Stimulated activated CD8-positive, alpha-beta memory T cell treated with anti-CD3 and anti-CD28 coated beads, Interleukin-4, amount 100 ng/mL, for 24 hours (primary cell): ENCODE measurements around the gene RAI1.
"Not testable (repeated sequence)": the region's sequence is repeated elsewhere in the genome, so short reads cannot be mapped to it uniquely, and the experiment has no call there.

Experiments used
- DNase-seq: peaks from one replicate; pipeline ENCODE4 v3.0.0-alpha.2; 2020; ENCODE audit warnings: low read depth

Gene RAI1

GRCh38 chr17:17805575-17805974 is 124.3 kb downstream of the RAI1 start:
- no peak for DNase-seq

- DNase-seq = no peak
These were observed 124.8 kb downstream of the RAI1 start for GRCh38 chr17:17806035-17806434.

GRCh38 chr17:17806611-17807274 is 125.5 kb downstream of the RAI1 start:
- no peak for DNase-seq

GRCh38 chr17:17807440-17807839 is 126.2 kb downstream of the RAI1 start:
- no peak for DNase-seq

DNA sequence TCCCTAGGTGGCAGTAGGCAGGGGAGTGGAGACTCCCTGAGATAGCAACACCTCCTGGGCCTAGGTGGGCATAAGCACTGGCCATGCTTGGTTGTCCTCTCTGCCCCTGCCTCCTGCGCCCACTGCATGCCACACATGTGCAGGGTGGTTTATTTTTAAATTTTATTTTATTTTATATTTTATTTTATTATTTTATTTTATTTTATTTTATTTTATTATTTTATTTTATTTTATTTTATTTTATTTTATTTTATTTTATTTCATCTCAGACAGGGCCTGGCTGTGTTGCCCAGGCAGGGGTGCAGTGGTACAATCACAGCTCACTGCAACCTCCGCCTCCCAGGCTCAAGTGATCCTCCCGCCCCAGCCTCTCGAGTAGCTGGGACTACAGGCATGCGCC is 126.9 kb downstream of the RAI1 start:
- DNase-seq = not testable (repeated sequence)

DNA sequence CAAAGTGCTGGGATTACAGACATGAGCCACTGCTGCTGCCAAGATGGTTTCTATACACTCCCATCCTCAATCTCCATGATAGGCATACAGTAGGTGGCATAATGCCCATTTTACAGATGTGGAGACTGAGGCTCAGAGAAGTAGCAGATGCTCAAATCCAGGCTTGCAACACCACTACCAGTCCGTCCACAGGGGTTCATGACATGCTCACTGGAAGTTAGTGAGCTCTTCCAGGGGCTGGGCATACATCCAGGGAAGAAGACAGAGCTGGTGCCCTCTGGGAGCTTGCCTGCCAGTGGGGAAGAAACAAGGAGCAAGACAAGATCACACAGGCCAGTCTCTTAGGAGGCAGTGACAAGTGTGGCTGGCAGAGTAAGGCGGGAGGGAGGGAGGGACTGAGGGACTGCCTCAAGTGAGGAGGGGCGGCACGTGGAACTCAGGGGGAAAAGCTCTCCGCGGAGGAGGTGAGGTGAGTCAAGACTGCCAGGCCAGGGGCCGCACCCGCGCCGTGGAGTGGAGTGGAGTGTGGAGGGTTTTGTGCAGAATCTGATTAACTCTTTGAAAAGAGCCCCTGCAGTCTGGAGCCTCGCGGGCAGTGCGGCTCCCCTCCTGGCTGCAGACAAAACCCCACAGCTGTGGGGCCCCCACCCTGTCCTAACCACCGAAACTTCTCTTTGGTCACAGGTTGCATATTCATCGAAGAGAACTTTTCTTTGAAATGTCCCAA is 127.6 kb downstream of the RAI1 start:
- no peak for DNase-seq

DNA sequence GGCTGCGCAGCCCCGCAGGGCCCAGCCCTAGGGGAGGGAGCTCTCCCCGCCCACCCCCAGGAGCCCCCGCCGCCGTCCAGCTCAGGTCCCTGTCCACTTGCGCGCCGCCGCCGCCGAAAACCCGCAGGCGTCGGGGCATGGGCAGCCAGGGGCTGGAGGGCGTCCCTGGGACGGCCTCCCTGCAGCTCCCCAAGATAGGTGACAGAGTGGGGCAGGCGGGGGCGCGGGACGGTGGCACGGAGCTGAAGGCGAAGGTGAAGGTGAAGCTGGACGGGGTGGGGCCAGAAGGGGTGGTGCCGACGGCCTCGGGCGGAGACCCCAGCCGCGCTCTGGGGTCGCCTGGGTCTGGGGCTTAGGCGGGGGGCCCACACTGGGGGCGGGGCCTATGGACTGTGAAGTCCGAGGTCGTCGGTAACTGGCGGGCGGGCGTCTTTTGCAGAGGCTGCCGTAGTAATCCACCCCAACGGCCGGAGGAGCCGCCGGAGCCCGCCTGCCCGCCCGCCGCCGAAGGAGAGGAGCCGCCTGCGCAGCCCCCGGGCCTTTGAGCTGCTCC is 128.3 kb downstream of the RAI1 start:
- no peak for DNase-seq

GRCh38 chr17:17810084-17810894 is 129.0 kb downstream of the RAI1 start:
- no peak for DNase-seq

DNA sequence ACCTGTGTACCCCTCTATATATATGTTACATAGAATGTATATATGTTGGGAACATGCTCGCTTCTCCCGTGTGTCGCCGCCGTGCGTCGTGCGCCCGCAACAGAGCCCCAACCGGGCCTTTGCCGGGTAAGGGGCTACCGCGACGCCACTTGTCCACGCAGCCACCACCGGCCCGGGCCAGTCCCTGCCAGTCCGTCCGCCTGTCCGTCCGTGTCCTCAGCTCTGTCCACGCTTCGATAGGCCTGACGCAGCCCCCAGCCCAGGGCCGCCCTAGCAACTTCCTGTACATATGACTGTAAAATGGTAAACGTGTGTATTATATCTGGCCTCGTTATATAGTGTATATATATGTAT is 129.6 kb downstream of the RAI1 start:
- DNase-seq = no peak

GRCh38 chr17:17811381-17812210 is 130.3 kb downstream of the RAI1 start:
- no peak for DNase-seq

DNA sequence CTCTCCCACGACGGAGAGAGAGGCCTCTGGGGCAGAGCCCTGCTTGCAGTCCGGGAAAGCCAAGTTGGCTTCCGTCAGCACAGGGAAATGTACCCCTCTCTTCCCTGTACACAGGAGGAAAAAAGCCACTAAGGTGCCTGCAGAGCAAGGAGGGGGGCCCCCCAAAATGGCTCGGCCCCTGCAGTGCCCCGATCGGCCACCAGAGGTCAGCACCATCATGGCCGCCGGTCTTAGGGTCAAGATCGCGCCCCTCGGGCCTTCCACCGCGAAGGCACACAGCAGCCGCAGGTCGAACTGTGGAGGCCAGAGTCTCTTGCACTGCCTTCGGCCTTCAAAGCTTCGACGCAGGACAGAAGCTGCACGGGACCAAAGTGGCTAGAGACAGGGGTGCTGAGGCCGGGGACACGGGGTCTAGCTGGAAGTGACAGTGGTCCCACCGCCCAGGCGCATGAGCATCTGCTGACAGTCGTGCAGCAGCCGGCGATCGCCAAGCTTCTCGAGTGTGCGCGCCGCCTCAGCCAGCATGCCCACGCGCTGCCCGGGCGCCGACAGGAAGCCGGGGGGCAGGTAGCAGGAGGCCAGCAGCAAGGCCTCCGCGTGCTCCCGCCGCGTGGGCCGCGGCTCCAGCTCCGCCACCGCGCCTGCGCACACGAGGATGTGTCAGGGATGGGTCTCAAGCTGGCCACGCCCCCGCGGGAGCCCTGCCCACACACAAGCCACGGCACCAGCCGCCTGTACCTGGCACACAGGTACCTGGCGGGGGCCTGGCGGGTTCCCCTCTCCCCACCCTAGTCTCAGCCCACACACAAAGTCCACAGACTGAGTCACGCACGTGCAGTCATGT is 131.2 kb downstream of the RAI1 start:
- DNase-seq = peak; percentile 53

DNA sequence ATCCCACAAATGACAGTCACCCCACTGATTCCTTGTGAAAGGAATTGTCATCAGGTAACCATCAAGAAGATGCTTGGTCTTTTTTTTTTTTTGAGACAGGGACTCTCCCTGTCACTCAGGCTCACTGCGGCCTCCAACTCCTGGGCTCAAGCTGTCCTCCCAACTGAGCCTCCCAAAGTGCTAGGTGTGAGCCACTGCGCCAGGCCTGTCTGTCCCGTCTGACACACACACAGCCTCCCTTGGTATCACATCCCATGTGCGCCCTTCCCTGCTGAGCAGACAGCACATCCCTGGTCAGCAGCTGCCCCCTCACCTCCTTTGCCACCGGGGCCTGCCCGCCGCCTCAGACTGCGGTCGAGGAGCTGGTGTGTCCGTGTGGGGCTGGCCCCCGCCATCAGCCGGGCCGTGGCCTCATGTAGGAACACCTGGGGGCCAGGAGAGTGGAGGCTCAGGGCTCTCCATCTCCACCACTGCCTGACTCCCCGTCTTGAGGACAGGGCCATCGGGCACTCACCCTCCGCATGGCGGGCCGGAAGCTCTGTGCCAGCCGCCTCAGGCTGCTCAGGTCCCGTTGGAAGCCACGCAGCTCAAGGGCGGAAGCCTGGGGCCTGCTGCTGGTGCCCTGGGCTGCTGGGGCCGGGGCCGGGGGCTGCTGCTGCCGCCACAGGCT is 131.9 kb downstream of the RAI1 start:
- no peak for DNase-seq

DNA sequence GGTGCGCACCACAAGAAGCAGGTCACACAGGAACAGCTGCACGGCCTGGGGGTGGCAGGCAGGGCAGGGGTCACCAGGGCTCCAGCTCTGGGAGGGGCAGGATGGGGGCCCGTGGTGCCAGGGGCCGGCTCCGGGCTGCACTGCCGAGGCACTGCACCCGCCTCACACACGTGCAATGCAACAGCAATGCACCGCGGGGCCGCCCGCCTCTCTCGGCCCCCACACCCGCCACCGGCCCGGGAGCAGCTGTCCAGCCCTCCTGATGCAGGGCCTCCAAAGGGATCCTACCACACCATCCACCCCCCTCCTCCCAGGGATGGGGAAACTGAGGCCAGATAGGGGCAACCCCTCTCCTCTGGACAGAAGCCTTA is 132.5 kb downstream of the RAI1 start:
- no peak for DNase-seq

DNA sequence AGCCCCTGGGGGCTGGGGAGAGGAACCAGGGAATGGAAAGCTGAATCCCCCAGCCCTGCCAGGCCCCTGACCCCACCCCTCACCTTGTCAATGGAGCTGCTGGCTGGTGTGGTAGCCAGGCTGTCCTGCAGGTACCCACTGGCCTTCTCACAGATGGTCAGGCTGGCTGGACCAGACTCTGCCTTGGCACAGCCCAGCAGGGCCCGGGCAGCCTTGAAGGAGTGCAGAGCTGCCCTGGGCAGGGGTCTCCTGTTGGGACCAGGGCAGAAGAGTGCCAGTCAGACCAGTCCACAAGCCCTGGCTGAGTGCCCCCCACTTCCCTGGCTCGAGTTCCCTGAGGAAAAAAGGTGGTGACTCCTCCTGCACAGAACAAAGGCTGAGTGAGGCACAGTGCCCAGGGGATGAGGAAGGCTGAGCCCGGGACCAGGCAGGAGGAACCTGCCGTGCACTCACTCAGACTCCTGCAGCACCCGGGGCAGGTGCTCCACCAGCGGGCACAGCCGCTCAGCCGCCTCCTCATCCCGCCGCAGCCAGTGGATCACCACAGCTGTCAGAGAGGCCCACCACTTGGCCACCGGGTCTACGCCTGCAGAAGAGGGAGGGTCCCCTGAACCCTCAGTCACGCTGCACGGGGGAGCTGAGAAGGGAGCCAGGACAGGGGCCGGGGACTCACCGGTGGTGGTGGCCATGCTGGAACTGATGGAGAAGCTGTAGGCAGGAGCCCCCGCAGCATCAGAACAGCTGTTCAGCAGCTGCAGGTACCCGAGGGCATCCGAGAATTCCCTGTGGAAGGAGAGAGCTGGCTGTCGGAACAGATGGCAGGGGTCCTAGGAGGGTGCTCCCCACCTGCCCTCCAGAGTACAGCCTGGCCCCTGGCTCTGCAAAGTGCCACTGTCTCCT is 133.2 kb downstream of the RAI1 start:
- no peak for DNase-seq

- no peak for DNase-seq
These were observed 133.8 kb downstream of the RAI1 start for GRCh38 chr17:17815062-17815406.

DNA sequence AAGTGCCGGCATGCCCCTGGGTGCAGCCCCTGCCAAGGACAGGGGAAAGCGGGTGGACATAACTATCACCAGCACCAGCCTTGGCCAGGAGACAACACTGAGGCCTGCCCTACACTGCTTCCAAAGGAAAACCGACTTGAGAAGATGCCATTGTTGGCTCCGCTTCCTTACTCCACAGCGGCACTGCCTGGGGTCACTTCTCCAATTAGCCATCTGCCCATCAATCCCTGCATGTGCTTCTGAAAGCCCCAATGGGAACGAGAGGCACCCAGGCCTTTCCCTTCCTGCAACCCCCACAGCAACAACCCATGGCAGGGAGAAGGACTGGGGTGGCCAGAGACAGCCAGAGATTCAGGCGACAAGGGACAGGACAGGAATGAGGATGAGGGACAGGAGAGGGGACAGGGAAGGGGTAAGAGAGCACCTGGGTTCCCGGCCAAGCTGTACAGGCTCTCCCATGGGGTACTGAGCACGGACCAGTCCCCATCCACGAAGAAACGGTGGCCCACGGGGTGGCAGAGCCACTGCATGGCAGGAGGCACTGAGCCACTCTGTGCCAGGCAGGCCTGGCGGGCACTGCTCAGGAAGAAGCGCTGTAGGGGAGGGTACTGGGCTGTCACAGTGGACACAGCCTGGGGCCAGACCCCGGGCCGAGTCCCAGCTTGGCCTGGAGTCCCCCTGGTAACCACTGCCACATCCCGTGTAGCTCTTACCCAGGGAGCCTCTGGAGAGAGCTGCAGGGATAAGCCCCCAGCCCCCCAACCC is 134.4 kb downstream of the RAI1 start:
- no peak for DNase-seq

DNA sequence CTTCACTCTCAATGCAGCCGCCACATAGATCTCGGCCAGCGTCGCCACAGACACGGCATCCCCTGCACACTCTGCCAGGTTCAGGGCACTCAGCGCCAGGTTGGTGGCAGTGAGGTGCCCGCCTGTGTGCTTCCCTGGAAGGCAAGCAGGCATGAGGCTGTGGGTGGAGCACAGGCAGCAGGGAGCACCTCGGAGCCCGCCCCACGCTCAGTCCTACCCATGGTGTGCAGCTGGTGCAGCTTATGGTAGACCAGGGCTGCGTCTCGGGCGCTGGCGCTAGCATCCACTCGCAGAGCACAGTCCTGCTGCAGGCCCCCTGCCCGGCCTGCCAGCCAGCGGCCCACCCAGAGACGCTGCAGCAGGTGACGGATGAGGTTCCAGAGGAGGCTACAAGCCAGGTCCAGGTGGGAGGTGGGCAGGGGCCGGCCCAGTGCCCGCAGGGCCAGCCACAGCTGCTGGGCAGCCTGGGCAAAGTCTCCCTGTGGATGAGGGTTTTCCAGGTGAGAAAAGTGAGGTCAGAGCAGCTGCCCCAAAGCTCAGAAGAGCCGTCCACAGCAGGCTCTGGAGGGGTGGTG is 135.1 kb downstream of the RAI1 start:
- DNase-seq = no peak

DNA sequence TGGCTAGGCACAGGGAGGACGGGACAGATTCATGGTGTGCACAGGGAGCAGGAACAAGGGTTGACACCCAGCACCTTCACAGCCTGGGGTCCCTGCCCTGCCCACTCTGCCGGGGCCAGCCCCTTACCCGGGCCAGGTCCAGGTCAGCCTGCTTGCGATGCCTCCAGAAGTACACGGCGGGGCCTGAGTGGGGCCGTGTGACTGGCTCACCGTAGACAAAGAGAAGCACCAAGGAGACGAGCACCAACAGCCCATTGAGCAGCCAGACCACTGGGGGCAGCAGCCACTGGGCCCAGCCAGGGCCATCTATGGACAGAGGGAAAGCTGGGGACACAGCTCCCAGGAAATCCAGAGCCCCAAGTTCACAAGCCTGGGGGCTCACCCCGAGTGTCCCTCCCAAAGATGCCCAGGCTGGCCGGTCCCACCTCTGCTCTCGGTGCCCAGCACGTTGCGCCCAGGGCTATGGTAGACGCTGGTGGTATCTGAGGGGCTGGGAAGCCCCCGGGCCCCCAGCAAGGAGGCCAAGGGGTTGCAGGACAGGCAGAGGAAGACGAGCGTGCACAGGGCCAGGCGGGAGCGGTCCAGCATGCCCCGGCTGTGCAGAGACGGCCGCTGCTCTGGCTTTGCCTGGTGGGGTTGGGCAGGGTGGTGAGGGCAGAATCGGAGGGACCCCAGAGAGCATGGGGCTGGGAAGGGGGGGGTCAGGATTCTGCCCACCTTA is 135.7 kb downstream of the RAI1 start:
- DNase-seq = no peak
